ENCODE data around the gene RSRC1. TPM values are rescaled to one million over a fixed set of nuclear protein-coding genes. Genes with fewer than 3 reads are reported as not detected.

RSRC1 gene, protein sequence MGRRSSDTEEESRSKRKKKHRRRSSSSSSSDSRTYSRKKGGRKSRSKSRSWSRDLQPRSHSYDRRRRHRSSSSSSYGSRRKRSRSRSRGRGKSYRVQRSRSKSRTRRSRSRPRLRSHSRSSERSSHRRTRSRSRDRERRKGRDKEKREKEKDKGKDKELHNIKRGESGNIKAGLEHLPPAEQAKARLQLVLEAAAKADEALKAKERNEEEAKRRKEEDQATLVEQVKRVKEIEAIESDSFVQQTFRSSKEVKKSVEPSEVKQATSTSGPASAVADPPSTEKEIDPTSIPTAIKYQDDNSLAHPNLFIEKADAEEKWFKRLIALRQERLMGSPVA
- 17.3 and 28.9 TPM in 2 replicates for total RNA-seq

GRCh38 chr3:158109804-158110657 lies at the start of gene RSRC1:
Gene RSRC1, plus strand, starts transcription at chr3:158110089. Its CDS starts 12,016 bp downstream, at chr3:158122105.

DNA sequence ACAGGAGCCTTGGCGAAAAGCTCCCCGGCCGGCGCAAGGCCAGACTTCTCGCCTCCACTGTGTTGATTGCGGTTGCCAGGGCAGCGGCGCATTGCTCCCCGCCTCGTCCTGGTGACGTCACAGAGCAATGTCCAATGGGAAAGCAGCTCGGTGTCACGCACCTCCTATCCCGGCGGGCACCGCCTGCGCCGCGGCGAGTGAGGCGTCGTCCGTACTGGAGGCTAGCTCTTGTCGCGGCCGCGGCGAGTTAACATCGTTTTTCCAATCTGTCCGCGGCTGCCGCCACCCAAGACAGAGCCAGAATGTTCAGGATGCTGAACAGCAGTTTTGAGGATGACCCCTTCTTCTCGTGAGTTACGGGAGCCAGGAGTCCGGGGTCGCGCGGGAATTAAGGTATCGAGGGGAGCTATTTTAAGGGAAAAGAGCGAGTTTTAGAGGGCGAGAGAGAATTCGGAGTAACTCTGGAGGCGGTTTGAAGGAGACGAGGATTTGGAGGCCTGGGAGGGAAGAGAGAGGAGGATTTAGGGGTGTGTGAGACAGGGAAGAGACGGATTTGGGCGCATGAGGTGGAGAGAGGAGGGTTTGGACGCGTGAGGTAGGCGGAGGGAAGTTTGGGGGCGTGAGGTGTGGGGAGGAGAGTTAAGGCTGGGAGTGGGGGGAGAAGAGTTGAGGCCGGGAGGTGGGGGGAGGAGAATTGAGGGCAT lies 461.3 kb downstream of the RSRC1 start, which contains the start of gene MLF1:
Gene MLF1, plus strand, starts transcription at position 196 of the 704 bp plus-strand sequence. Its CDS starts 107 bp downstream, at position 303.

Other genes starting within 250 kb of the RSRC1 start
- 1.2 and 2.3 TPM in 2 replicates for gene SHOX2, start 3.7 kb upstream of the RSRC1 start, total RNA-seq